DMS 273 treated with DMSO at 0.1 percent for 48 hours (cell line): ENCODE measurements around the gene PTPRR.

Source experiments
- DNase-seq: peaks from one replicate; lab custom pipeline; 2025; lab: John Stamatoyannopoulos, UW

PTPRR gene

GRCh38 chr12:70692681-70693288 is 227.8 kb downstream of the PTPRR start:
- no peak for DNase-seq

DNA sequence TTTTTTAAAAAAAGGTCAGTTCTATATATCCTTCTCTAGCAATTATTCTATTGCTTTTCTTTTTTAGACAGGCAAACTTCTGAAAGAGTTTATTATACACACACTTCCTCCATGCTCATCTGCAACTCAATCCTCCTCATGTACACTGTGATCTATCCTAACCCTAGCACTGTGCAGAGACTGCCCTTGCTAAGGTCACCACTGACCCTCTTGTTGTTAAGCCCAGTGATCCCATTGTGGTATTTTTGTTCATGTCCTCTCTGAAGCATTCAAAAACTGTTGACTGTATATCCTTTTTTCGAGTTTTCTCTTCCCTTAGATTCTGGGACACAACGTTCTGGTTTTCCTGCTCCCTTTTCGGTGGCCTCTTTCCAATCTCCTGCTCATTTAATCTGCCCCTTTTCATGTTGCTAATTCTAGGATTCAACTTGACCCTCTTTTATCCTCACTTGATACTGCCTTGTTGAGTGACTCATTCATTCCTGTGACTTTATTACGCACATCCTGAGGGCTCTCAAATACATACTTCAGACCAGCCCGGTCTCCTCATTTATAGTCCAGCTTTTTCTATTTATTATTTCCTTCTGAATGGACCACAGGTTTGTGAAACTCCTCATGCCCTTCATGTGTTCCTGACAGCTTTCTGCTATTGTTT is 229.4 kb downstream of the PTPRR start:
- DNase-seq = no peak

DNA sequence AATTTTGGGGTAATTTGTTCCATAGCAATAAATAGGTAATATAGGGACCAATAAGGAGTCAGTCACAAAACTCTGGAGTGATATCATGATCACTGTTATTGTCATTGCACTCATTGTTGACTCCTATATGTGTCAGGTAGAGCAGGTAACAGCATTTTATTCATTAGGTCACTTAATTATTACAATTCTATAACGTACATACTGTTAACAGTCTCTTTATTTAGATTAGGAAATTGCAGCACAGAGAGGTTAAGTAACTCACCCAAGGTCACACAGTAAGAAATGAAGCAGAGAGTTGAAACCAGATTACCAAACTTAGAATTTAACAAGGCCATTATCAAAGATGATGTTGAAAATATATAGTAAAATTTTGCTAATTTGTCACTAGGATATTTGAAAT is 233.6 kb downstream of the PTPRR start:
- no peak for DNase-seq

GRCh38 chr12:70686299-70686698 is 234.2 kb downstream of the PTPRR start:
- no peak for DNase-seq

DNA sequence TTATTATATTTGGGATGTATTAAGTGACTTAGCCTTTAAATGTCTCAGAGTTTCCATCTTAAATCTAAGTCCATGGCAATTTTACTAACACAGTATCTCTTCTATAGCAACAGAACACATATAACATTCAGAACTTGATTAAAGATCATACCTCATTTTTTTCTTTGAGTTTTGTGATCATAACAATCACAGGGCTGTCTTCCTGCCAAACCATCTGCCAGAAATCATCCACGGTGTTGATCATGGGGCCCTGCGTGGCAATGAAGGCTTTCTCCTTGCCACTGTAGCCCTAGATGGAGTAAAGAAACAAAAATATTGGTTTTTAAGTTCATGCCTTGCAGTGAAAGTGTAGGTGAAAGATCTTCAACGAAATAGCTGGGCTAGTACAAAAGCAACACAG is 236.6 kb downstream of the PTPRR start:
- no peak for DNase-seq

GRCh38 chr12:70671698-70672097 is 248.8 kb downstream of the PTPRR start:
- no peak for DNase-seq

- DNase-seq = no peak
These were observed 249.6 kb downstream of the PTPRR start for GRCh38 chr12:70670948-70671347.

- no peak for DNase-seq
These were observed 253.3 kb downstream of the PTPRR start for GRCh38 chr12:70667253-70667652.

DNA sequence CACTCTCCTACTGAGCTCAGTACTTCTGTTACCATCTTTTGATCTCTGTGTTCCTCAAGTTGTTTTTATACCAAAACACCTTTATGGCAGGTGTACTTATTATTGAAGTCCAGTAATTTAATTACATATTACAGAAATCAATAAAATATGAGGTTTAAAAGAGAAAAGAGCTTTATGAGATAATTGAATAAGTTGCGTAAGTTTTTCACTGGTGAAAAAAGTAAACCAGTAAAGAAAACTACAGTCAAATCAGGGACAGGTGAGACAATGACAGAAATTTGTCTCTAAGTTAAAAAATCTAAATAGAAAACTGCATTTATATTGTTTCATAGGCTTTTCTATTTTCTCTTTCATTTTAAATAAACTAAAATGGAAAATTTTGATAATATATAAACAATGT is 254.2 kb downstream of the PTPRR start:
- DNase-seq = no peak

DNA sequence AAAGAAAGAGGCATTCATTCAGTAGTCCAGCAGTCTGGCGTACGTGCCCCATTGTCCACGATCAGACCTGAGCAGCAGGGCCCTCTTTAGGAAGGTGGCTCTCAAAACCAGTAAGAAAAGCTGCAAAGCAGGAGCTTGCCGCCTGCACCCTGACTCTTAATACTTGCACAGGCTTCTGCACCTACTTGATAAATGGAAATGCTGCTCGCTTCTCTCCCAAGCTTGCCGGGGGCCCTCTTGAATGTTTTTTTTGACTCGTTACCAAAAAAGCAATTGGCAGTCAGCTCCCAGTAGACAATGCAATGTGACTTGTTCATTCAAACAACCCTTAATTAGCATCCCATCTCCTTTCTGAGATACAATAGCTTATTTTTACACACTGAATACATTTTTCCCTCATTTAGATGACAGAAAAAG is 256.1 kb downstream of the PTPRR start:
- DNase-seq = no peak

GRCh38 chr12:70663838-70664237 is 256.7 kb downstream of the PTPRR start:
- DNase-seq = no peak

GRCh38 chr12:70661466-70662161 is 258.9 kb downstream of the PTPRR start:
- no peak for DNase-seq

DNA sequence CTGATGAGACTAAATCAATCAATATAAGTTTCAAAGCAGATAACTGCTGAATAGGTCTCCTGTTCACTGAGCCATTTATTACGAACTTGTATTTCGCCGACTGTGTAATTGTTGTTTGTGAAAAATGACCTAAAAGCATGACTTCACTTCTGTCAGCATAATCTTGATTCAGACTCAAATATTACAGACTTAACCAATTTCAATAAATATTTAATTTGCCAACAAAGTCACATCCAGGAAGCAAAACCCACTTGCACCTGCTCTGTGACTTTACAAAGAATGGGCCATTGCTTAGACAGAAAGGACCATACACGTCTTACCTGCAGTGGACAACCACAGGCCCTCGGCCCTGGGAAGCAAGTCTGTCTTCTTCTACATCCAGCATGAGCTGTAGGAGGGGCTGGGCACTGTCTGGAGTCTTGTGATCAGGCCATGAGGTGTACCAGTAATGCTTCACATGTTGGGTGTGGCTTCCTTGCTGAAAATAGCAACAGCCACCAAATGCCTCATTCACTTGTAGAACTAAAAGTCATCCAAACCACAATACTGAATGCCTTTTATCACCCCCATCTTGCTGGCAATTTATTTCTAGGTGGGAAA is 259.8 kb downstream of the PTPRR start:
- DNase-seq = no peak

GRCh38 chr12:70660002-70660604 is 260.4 kb downstream of the PTPRR start:
- no peak for DNase-seq

DNA sequence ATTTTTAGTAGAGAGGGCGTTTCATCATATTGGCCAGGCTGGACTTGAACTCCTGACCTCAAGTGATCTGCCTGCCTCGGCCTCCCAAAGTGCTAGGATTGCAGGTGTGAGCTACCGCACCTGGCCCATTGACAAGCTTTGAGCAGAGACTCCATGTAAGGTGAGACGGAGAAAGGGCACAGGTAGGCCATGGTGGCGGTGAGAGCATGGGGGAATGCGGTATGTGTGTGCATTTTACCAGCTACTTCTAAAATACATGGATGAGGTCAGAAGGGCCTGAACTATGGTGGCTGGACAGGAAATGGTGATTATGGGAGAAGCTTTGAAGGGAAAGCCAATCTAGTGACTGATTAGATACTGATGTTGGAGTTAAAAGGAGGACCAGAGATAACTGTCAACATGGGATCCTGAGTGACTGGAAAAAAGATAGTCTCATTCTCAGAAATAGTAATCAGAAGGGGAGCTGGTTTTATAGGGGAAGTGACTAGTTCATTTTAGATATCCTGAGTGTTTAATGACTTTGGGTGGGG is 261.4 kb downstream of the PTPRR start:
- DNase-seq = no peak

- DNase-seq = no peak
These were observed 262.8 kb downstream of the PTPRR start for GRCh38 chr12:70657616-70658286.

GRCh38 chr12:70652451-70652850 is 268.1 kb downstream of the PTPRR start:
- no peak for DNase-seq

DNA sequence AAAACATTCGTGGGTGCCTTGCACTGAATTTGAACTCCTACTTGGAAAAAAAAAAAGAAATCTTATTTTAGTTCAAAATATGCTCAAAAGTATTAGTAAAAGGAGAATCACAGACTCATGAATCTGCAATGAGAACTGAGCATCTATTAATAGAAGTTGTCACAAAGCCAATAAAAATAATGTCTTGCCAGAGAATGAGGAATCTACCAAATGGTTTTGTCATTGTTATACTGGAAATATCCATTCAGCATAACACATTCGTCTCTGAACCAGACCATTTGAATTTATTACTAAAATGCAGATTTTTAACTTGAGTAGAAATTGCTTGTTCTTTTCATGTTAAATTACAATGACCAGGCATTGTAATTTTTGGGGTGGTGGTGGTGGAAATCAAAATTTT is 271.7 kb downstream of the PTPRR start:
- no peak for DNase-seq

- no peak for DNase-seq
These were observed 272.3 kb downstream of the PTPRR start for GRCh38 chr12:70648191-70648590.

- no peak for DNase-seq
These were observed 273.7 kb downstream of the PTPRR start for GRCh38 chr12:70646850-70647249.

GRCh38 chr12:70645494-70646317 is 274.8 kb downstream of the PTPRR start:
- no peak for DNase-seq
